ENCODE data around the gene ACBD6. TPM values are rescaled to one million over a fixed set of nuclear protein-coding genes. Genes with fewer than 3 reads are reported as not detected.
"Not testable (repeated sequence)": the region's sequence is repeated elsewhere in the genome, so short reads cannot be mapped to it uniquely, and the experiment has no call there.

Gene ACBD6
- polyA plus RNA-seq, 3 donors: 67.7 to 80.2 (median 75.3) TPM

DNA sequence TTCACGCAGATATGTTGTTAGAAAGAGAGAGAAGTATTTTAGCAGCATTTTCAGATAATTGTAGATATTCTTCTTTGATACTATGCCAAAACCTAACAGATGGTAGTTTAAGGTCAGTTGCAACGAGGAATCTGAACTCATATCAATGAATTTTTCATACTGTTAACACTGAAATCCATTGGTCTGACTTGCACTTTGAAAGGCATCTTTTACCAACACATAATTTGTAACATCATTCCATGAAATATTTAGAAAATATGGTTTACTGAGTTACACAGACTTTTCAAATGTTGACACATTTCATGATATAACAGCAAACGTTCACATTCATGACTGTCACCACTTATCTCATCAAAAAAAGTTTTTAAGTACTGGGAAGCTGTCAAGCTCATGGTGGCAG lies 4.6 kb downstream of the ACBD6 start:
- no peak for DNase-seq (ENCODE audit: low read depth in 3 of 3, low spot score in 2 of 3)

DNA sequence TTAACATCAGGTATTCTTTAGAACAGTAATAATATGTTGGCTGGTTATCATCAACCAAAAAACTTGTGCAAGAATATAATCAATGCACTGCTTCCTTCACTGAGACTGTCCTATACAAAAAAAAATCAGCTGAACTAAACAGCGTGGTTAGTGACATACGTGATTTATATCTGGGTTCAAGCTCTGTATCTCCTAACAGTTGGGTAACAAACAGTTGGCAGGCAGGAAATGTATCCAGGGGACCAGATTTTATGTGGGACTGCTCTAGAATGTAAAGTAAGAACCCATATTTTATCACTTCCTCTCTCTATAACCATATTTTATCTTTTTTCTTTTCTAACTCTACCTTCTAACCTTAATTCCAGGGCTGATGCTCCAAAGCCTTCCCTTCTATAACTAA lies 8.0 kb downstream of the ACBD6 start:
- no peak for DNase-seq (ENCODE audit: low read depth in 3 of 3, low spot score in 2 of 3)

DNA sequence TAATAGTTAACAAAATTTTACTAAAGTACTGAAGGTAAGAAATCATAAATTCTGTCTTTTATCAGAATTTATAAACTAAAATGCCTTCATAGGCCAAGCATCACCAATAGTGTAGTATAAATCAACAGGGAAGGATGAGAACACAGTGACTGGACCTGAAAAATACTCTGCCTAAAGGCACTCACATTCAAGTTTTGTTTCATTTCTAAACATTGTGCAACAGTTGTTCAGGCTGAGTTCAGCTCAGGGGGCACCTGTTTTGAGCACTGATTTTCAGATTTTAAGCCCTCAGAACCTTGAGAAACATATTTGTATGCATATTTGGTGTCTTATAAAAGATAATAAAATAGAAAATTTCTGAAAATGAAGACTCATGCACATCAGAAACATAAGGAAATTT lies 12.4 kb downstream of the ACBD6 start:
- no peak for DNase-seq (ENCODE audit: low read depth in 3 of 3, low spot score in 2 of 3)

DNA sequence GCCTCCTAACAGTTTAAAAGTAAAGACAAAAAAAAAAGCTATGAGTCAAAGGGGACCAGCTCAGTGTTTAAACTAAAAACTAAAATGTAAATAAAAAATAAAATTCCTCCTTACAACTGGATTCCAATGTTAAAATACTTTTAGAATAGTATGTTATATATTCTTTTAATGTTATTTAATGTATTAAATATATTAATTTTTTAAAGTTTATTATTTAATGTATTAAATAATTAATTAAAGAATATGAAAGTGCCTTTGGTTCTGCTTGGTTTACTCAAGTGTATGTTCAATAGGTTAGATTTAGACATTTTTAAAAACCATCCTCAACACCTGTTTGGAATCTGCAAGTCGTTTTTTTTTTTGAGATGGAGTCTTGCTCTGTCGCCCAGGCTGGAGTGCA lies 13.1 kb downstream of the ACBD6 start:
- no peak for DNase-seq (ENCODE audit: low read depth in 3 of 3, low spot score in 2 of 3)

DNA sequence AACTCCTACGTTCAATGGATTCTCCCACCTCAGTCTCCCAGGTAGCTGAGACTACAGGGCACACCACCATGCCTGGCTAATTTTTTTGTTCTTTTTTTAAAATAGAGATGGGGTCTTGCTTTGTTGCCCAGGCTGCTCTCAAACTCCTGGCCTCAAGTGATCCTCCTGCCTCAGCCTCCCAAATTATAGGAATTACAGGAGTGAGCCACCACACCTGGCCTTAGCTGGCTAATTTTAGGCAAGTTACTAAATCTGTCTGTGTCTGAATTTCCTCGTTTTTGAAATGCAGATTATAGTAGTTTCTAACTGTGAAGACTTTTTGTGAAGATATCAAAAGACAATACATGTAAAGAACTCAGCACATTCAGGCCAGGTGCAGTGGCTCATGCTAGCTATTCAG lies 13.7 kb downstream of the ACBD6 start:
- DNase-seq (ENCODE audit: low read depth in 3 of 3, low spot score in 2 of 3): no peak

DNA sequence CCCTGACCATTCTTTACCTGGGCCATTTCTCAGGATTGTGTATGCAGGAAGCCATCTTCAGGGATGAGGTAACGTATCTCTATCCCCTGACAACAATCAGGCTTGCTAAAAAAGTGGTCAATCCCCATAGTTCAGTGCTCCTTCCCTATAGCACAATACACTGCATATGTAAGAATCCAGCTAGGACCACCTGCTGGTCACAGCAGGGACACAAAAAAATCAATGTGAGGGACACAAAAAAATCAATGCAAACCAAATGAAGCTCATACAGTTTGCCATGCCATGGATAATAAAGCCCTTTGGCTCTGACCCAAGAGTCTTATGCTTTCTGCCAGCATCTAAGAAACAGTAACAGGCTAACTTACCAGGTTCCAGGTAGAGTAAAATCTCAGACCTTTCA lies 16.3 kb downstream of the ACBD6 start:
- no peak for DNase-seq (ENCODE audit: low read depth in 3 of 3, low spot score in 2 of 3)

DNA sequence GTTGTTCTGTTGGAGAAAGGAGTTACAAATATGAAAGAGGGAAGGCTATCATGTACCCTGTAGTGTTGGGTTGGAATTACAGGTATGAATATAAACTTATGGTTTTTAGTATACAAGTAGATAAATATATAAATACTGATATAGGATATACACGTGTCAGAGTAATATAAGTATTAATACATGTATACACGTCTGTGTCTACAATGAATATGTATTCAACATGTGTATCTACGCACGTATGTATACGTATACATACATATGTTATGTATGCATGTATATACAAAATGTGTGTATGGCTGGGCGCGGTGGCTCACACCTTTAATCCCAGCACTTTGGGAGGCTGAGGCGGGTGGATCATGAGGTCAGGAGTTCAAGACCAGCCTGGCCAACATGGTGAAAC lies 17.9 kb downstream of the ACBD6 start:
- DNase-seq (ENCODE audit: low read depth in 3 of 3, low spot score in 2 of 3): no peak

DNA sequence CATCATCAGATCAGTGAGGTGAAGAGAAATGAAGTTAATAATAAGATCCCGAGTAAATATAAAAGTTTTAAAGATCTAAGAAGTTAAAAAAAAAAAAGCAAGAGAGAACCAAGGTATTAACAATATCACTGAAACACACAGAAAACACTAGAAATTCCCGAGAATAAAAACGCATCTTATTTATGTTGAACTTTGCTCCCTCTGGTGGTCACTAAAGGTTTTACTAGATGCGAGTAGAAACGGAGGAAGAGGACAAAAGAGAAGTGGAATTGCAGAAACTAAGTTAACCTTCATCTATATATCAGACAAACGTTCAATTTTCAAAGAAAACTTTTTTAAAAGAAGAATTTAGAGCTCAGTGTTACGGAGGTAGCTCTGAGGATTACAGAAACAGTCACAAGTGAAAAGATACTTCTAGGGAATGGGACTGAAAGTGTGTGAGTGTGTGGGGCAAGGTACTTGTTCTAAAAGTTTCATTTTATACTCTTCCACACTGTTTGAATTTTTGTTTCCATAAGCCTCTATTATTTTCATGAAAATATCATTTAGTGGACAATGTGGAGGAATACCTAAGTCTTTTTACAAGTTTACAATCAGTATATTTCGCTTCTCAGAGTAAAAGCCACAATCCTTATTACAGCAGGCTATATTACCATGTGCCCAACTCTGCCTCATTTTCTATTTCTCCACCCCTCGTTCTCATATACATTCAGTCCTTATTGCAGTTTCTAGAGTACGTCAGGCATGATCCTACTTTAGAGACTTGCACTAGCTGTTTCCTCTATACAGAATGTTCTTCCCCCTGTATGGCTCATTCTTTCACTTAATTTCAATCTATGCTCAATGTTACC lies 19.7 kb downstream of the ACBD6 start:
- DNase-seq (ENCODE audit: low read depth in 3 of 3, low spot score in 2 of 3): peak in 2 of 3 donors; percentile 16 to 29

DNA sequence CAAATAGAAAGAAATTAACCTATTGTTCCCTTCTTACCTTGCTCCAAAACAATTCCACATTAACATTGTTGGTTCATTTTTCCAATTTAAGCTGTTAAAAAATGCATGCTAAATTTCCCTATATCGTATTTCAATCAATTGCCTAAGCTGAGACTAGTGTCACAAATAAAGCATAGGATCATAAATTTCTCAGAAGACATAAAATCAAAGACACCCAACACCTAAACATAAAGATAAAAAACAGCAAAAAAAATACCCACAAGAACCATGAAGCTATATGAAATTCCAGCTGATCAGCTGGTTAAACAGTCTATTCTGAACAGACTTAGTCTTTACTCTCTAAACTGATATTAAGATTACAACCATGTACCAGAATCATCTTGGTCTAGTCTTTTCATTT lies 32.3 kb downstream of the ACBD6 start:
- DNase-seq (ENCODE audit: low read depth in 3 of 3, low spot score in 2 of 3): no peak

DNA sequence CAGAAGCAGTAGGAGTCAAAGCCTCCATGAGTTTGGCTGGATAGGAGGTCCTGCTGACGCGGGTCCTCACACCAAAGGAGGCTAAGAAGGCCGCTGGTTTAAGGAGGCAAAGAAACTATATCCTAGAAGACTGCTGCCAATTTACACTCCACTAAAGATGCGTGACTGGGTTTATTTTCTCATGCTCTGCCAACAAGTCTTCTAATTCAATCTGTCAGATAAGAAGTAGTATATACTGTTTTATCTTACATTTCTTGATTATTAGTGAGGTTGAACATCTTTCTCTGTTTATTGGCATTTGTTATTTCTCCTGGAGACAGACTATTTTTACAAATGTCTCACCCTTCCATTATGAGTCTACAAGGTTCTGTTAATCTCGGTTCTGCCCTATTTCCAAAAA lies 34.1 kb downstream of the ACBD6 start:
- no peak for DNase-seq (ENCODE audit: low read depth in 3 of 3, low spot score in 2 of 3)

DNA sequence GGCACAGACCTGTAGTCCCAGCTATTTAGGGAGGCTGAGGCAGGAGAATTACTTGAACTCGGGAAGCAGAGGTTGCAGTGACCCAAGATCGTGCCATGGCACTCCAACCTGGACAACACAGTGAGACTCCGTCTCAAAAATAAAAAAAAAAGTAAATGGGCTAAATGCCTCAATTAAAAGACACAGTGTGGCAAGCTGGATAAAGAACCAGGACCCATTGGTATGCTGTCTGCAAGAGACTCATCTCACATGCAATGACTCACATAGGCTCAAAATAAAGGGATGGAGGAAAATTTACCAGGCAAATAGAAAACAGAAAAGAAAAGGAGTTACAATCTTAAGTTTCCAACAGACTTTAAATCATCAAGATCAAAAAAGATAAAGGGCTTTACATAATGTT lies 40.3 kb downstream of the ACBD6 start:
- DNase-seq (ENCODE audit: low read depth in 3 of 3, low spot score in 2 of 3): no peak

DNA sequence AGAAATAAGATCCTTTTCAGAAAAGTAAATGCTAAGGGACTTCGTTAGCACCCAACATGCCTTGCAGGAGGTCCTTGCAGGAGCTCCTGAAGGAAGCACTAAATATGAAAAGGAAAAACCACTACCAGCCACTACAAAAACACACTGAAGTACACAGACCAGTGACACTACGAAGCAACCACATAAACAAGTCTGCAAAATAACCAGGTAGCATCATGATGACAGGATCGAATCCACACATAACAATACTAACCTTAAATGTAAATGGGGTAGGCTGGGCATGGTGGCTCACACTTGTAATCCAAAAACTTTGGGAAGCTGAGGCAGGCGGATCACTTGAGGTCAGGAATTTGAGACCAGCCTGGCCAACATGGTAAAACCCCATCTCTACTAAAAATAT lies 40.7 kb downstream of the ACBD6 start:
- not testable (repeated sequence) for DNase-seq (ENCODE audit: low read depth in 3 of 3, low spot score in 2 of 3)

DNA sequence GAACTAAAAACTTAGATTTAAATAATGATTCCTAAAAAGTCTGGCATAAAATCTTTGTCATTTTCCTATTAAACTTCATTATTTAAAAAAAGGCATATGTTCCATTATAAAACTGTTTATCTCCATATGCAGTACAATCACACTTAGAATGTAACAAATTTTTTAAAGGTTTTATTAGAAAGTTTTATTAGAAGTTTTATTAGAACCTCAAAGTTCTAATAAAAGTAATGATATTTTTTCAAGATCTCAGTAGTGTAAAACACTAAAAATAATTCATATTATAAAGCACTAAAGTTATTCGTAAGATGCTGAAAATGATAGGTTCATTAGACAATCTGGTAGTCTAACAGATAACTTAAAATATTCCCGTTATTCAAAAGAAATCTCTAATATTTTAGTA lies 43.6 kb downstream of the ACBD6 start:
- DNase-seq (ENCODE audit: low read depth in 3 of 3, low spot score in 2 of 3): no peak

DNA sequence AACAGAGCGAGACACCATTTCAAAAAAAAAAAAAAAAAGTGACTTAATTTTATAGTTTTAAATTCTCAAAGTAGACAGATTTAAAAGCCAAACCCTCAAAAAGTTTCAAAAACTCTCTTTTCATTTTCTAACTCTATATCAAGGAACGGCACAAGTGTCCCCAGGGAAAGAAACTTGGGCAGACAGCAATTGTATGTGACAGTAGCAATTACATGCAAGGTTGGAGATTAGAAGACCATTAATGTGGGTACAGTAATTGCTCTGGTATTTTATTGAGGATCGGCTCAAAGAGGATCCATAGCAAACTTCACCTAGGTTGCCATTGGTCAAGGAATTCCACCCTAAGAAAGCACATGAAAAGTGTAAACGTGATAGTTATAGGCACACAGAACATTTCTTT lies 46.2 kb downstream of the ACBD6 start:
- DNase-seq (ENCODE audit: low read depth in 3 of 3, low spot score in 2 of 3): no peak

DNA sequence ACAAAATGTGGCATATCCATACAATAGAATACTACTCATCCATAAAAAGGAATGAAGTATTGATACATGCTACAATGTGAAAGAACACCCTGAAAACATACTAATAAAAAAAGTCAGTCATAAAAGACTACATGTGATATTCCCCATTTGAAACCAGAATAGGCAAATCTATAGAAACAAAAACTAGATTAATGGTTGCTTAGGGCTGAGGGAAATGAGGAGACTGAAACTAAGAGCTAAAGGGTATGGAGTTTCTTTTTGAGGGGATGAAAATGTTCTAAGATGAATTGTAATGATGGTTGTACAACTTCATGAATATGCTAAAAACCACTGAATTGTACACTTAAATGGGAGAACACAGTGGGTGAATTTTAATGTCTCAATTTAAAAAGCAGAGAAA lies 50.9 kb downstream of the ACBD6 start:
- DNase-seq (ENCODE audit: low read depth in 3 of 3, low spot score in 2 of 3): no peak

DNA sequence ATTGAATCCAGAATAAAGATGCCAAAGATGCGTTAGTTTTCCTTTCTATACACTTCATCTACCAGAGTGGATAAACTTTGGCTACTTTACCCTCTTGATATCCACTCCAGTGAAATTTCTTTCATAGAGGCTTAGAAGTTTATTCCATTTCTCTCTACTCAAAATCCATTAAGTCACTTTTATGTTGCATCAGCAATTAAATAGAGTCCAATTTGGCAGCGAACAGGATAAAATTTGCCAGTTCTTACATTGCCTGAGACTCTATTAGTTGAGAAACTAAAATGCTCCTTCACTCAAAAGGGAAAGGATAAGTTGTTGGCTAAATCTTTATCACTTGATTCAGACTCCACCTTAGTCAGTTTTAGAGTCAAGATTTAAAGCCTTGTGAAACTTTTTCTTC lies 57.9 kb downstream of the ACBD6 start:
- no peak for DNase-seq (ENCODE audit: low read depth in 3 of 3, low spot score in 2 of 3)

DNA sequence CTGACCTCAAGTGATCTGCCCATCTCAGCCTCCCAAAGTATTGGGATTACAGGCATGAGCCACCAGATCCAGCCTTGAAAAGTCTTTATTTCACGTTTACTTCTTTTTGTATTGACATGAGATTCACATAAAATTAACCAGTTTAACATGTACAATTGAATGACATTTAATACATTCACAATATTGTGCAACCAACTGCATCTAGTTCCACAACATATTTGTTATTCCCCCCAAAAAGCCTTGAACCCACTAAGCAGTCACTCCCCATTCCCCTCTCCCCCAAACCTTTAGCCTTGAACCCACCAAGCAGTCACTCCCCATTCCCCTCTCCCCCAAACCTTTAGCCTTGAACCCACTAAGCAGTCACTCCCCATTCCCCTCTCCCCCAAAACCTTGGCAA lies 62.0 kb downstream of the ACBD6 start:
- DNase-seq (ENCODE audit: low read depth in 3 of 3, low spot score in 2 of 3): no peak

DNA sequence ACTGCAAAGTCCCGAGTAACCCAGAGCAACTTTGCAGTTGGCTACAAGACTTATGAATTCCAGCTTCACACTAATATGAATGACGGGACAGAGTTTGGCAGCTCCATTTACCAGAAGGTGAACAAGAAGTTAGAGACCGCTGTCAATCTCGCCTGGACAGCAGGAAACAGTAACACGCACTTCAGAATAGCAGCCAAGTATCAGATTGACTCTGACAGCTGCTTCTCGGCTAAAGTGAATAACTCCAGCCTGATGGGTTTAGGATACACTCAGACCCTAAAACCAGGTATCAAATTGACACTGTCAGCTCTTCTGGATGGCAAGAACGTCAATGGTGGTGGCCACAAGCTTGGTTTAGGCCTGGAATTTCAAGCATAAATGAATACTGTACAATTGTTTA lies 66.8 kb downstream of the ACBD6 start:
- no peak for DNase-seq (ENCODE audit: low read depth in 3 of 3, low spot score in 2 of 3)

DNA sequence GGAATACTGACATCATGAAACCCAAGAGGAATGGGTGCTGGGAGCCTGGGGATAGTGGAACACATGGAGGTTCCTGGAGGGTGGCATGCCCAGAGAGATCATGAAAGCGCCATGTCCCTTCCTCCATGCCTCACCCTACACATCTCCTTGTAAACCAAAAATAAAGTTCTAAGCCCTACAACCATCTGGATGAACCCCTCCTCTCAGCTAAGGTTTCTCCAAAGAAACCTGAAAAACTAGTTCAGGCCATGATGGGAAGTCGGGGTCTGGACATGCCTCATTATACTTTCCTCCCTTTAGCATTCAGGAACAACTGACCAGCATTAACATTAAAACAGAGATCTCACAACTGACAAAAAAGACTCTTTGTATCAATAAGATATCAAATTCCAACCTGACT lies 68.5 kb downstream of the ACBD6 start:
- no peak for DNase-seq (ENCODE audit: low read depth in 3 of 3, low spot score in 2 of 3)

DNA sequence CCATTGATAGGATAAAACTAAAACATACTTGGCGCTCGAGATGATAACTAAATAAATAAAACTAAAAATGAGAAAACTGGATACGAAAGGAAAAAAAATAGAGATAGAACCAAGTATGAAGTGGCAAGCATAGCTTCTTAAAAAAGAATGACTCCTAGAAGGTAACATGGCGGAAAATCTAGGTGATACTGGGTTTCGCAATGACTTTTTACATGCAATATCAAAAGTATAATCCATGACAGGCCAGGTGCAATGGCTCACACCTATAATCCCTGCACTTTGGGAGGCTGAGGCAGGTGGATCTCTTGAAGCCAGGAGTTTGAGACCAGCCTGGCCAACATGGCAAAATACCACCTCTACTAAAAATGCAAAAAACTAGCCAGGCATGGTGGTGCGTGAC lies 70.7 kb downstream of the ACBD6 start:
- no peak for DNase-seq (ENCODE audit: low read depth in 3 of 3, low spot score in 2 of 3)

DNA sequence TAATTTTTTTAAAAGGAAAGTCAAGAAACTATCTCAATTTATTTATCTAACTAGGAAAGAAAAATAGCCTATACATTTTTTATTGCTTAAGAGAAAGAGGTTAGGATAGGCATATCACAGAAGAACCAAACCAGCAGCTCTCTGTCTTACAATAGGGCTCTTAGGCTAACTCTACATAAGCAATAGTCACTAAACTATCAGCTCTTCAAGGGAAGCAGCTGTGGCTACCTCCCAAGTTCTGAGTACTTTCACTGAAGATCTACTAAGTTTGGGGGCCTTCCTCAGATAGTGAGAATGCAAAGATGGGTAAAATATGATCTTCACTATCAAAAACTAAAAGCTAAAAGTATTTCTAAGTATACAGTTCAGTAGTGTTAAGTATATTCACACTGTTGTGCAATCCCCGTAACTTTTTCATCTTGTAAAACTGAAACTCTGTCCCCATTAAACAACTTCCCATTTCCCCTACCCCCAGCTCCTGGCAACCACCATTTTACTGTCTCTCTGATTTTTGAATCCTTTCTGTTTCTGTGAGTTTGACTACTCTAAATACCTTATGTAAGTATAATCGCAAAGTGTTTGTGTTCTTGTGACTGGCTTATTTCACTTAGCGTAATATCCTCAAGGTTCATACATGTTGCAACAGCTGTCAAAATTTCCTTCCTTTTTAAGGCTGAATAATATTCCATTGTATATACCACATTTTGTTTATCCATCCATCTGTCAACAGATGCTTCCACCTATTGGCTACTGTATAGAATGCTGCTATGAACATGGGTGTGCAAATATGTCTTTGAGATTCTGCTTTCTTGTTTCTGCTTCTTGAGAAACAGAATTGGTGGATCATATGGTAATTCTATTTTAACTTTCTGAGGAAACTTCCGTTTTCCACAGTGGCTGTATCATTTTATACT lies 73.3 kb downstream of the ACBD6 start:
- DNase-seq (ENCODE audit: low read depth in 3 of 3, low spot score in 2 of 3): no peak

DNA sequence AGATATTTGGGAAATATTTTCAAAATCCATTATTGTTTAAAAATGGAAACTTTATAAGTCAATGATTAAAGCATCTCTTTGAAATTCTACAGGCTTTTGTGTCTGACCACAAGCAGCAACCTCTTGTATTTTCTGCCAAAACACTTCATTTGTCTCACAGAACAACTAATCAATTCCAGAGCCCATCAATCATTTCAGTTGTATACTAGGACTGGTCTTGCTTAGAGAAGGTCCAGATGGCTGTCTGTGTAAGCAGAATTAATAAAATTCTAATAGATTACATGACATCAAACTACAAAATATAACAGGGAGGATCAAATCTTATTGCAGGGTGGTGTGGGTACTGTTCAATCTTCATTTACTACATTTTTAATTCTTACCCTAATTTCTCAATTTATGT lies 76.4 kb downstream of the ACBD6 start:
- DNase-seq (ENCODE audit: low read depth in 3 of 3, low spot score in 2 of 3): no peak

Measured in right renal cortex interstitium (tissue), 3 donors.